ENCODE measurements around the gene ABCB1. TPM values are rescaled to one million over a fixed set of nuclear protein-coding genes. Genes with fewer than 3 reads are reported as not detected.

Gene ABCB1
- total and polyA plus RNA-seq, 2 of the 13 experiments (the other 11 are each of a cell fraction or from before 2014, with no cell fraction given): 42.8 to 52.6 TPM

GRCh38 chr7:87463982-87464381, 136.7 kb downstream of the ABCB1 start (continued):
- TF ChIP-seq NFAT5 (CRISPR knock-in tag; IDR thresholded peaks at IDR 0.05) (no peak), MTERF4 (CRISPR knock-in tag; IDR thresholded peaks at IDR 0.05) (no peak), DBP (CRISPR knock-in tag; IDR thresholded peaks at IDR 0.05; ENCODE audit: not compliant biosample characterization) (no peak), IRX3 (CRISPR knock-in tag; IDR thresholded peaks at IDR 0.05; ENCODE audit: borderline replicate concordance, low read depth) (no peak), HDAC2 (CRISPR knock-in tag; IDR thresholded peaks at IDR 0.05) (peak; percentile 88), ZNF7 (CRISPR knock-in tag; IDR thresholded peaks at IDR 0.05) (no peak), ISX (CRISPR knock-in tag; conservative IDR thresholded peaks at IDR 0.05) (no peak), E2F2 (CRISPR knock-in tag; IDR thresholded peaks at IDR 0.05; ENCODE audit: borderline replicate concordance) (no peak), HOXA3 (CRISPR knock-in tag; IDR thresholded peaks at IDR 0.05) (peak; percentile 80), SIN3B (IDR thresholded peaks at IDR 0.05; ENCODE audit: low read length) (no peak), DPF2 (CRISPR knock-in tag; IDR thresholded peaks at IDR 0.05; ENCODE audit: borderline replicate concordance, low read depth) (peak; percentile 42; the same call in 1 of the 2 replicates), ZNF280D (CRISPR knock-in tag; IDR thresholded peaks at IDR 0.05) (no peak), ZNF230 (CRISPR knock-in tag; IDR thresholded peaks at IDR 0.05) (no peak; the same call in 1 of the 2 replicates), REL (CRISPR knock-in tag; conservative IDR thresholded peaks at IDR 0.05) (no peak), DRAP1 (CRISPR knock-in tag; IDR thresholded peaks at IDR 0.05) (no peak), KLF16 (CRISPR knock-in tag; IDR thresholded peaks at IDR 0.05) (peak in 1 of 2 experiments; percentile 79; a peak in 2 of 4 replicates), ZNF639 (CRISPR knock-in tag; conservative IDR thresholded peaks at IDR 0.05) (no peak)
